VCaP (cell line): ENCODE results near the gene ACER1.

Experiments used
- H3K27ac ChIP-seq: fragments of 450-650 bp; 2 replicates; pipeline ENCODE4 v1.5.1; 2017
- CTCF ChIP-seq: fragments of 450-650 bp; conservative IDR thresholded peaks from 2 replicates; pipeline ENCODE4 v1.5.1; 2017; ENCODE audit warnings: mild to moderate bottlenecking, moderate library complexity

The ACER1 gene

DNA sequence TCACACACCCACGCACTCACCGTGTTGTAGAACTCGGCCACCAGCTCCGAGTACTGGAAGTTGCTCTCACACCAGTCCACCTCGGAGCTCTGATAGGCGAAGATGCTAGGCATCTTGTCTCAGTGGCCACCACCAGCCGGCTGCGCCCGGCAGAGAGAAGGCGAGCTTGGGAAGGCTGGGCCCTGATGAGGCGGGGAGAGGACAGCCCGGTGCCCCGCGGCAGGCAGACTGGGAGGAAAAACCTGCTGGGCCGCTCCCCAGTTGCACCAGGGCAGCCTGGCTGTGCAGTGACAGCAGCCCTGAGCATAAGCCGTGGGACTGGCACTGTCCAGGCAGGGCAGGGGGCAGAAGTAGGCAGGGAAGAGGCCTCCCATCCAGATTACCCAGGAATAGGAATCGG, at the start of gene ACER1:
Gene ACER1, minus strand, starts transcription at position 174 of the 400 bp plus-strand sequence. Its CDS starts 61 bp downstream, at position 113.
- H3K27ac ChIP-seq, result no peak within 1 kb of the TSS
- no peak for TF ChIP-seq CTCF

GRCh38 chr19:6383188-6383587, 49.8 kb upstream of the ACER1 start:
- TF ChIP-seq CTCF, result no peak
- no peak overlapping the region for H3K27ac ChIP-seq

DNA sequence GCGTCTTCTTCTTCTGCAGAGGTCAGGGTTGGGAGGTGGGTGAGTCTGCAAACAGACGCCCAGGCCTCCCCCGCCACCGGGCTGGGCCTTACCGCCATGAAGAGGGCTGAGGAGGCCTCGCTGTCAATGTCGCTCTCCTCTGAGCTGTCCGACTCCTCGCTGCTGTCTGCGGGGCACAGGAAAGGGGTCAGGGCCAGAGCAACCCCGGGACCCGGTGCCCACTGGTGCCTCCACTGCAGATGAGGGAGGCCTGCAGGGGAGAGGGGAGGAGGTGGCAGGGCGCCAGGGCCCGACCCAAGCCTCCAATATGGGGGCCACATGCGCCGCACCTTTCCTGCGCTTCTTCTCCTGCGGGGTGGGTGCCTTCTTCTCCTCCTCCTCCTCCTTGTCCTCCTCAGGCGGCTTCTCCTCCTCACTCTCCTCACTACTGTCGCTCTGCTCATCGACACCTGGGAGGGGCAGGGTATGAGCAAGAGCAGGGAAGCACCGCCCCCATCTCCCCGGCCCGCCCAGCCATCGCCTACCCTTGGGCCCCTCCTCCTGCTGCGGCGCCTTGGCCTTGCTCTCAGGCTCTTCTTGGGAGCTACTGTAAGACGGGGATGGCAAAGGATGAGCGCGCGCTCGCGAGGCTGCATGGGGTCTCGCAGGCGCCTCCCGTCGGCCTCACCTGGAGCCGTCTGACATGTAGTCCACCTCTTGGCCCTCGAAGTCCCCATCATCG, 47.8 kb upstream of the ACER1 start:
- H3K27ac ChIP-seq, result no peak overlapping the region

GRCh38 chr19:6379744-6380143, 46.3 kb upstream of the ACER1 start:
- TF ChIP-seq CTCF, result no peak
- H3K27ac ChIP-seq, result no peak overlapping the region

More for the DNA sequence above, 47.8 kb upstream of the ACER1 start:
- no peak for TF ChIP-seq CTCF

DNA sequence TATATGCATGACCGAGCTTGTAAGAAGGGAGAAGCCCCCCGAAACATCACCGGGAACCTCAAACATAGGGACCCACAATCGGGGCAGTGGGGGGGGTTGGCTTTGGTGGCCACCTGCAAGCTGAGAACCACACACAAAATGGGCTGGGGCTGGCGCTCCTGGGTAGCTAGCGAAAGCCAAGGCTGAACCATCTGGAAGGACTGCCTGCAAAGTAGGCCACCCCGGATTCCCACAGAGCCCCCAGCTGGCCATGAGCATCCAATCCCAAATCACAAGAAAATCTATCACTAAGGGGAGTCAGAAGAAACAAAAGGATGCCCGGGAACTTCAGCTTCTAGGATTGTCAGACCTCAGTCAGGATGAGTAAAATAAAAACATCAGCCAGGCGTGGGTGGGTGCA, 45.1 kb upstream of the ACER1 start:
- no peak overlapping the region for H3K27ac ChIP-seq
- no peak for TF ChIP-seq CTCF

- no peak for TF ChIP-seq CTCF
- H3K27ac ChIP-seq, result no peak overlapping the region
Observed at GRCh38 chr19:6378041-6378440, 44.6 kb upstream of the ACER1 start.

GRCh38 chr19:6376512-6377190, 43.2 kb upstream of the ACER1 start:
- no peak for TF ChIP-seq CTCF
- no peak overlapping the region for H3K27ac ChIP-seq
